Activated CD4-positive, alpha-beta memory T cell treated with anti-CD3 and anti-CD28 coated beads for 36 hours (primary cell): Measurements from ENCODE around the gene ENC1. TPM values are rescaled to one million over a fixed set of nuclear protein-coding genes. Genes with fewer than 3 reads are reported as not detected.
A peak's percentile ranks its signal among the peaks of the same experiment; 100 is the strongest.

ENCODE experiments used
- CTCF ChIA-PET: fragments of 350-600 bp; sonication (Branson Sonifier 250); formaldehyde crosslinking; loops from one replicate; lab custom pipeline; 2021; ENCODE audit warnings: antibody characterized with exemption, inconsistent platforms; lab: Charles Lee
- POLR2A ChIA-PET: fragments of 350-600 bp; sonication (Branson Sonifier 250); formaldehyde crosslinking; loops from one replicate; lab custom pipeline; 2021; ENCODE audit warnings: antibody characterized with exemption; lab: Charles Lee
- DNase-seq: peaks from one replicate; pipeline ENCODE4 v3.0.0-alpha.2; 2020
- H3K27ac Mint-ChIP-seq: one replicate; pipeline ENCODE4 v1.8.0; 2021; ENCODE audit warnings: mixed read lengths
- H3K27me3 Mint-ChIP-seq: one replicate; pipeline ENCODE4 v1.8.0; 2021; ENCODE audit warnings: mixed read lengths
- H3K36me3 Mint-ChIP-seq: one replicate; pipeline ENCODE4 v1.8.0; 2021; ENCODE audit warnings: mixed read lengths
- H3K4me1 Mint-ChIP-seq: one replicate; pipeline ENCODE4 v1.8.0; 2021; ENCODE audit warnings: low read depth, mixed read lengths
- H3K4me3 Mint-ChIP-seq: one replicate; pipeline ENCODE4 v1.8.0; 2021; ENCODE audit warnings: mild to moderate bottlenecking, mixed read lengths
- H3K9me3 Mint-ChIP-seq: one replicate; pipeline ENCODE4 v1.8.0; 2021; ENCODE audit warnings: mixed read lengths
- intact Hi-C: fragments of 100-400 bp; cut with micrococcal nuclease; formaldehyde crosslinking; loops from one replicate; pipeline ENCODE4 v1.15.1; 2023
- total RNA-seq, 2 experiments: library from RNA; stranded (reverse); gene quantifications; one replicate each; pipeline ENCODE4 v1.2.3, GENCODE V29; 2021

ENC1 gene
- total RNA-seq, 2 experiments from 2014 or later = 0.29 to 0.44 TPM

DNA sequence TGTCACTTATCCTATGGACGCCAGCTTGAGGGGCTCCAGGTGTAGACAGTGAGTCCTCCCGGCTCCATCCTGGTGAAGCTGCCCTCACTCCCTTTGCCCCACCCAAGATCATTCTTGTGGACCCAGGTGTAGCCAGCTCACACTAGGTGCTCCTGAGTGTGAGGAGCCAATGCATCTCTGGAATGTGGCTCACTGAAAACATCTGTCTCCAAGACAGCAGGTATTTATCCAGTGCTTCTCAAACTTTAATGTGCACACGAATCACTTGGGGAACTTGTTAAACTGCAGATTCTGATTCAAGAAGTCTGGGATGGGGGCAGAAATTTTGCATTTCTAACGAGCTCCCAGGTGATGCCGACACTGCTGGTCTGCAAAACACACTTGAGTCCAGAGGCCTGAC lies 13.5 kb upstream of the ENC1 start:
- Mint-ChIP-seq H3K9me3 (no peaks in the 10 kb centered on the region), H3K4me3 (no peak overlapping the region), H3K27ac (no peak overlapping the region), H3K4me1 (no peaks in the 10 kb centered on the region), H3K27me3 (peaks cover 10% of the 10 kb centered on the region), H3K36me3 (no peaks in the 10 kb centered on the region)
- ChIA-PET CTCF (interaction anchor here (0.8 to 3.3 kb wide), 2 partner anchors 11 to 752 kb away, joined by 6 to 9 read pairs; no protein-coding TSS in a partner anchor), POLR2A (no interaction called here)
- no peak for DNase-seq
- intact Hi-C loops = no loop called here

DNA sequence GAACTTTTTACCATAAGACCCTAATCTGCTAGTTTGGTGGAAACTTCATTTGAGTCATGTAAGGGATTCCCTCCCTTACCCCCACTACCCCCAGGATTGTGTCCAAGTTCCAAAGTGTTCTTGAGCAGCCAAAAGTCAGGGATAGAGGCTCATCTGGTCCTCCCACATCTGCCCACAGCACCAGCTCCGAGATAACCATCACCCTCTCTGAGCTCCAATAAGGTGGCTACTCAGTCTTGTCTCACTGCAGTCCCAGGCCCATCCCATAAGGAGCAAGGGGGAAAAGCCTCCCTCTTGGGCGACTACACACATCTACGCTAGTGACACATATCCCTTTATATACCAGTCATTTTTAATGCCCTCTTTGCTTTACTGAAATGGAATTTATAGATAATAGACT lies 12.0 kb upstream of the ENC1 start:
- Mint-ChIP-seq H3K27ac (no peak overlapping the region), H3K4me1 (no peaks in the 10 kb centered on the region), H3K27me3 (peaks cover 10% of the 10 kb centered on the region), H3K36me3 (no peaks in the 10 kb centered on the region), H3K9me3 (no peaks in the 10 kb centered on the region), H3K4me3 (no peak overlapping the region)
- CTCF ChIA-PET = interaction anchor here (3.3 kb wide), 1 partner anchor 750 kb away, joined by 9 read pairs; no protein-coding TSS in a partner anchor
- intact Hi-C loops = no loop called here
- DNase-seq = no peak
- POLR2A ChIA-PET = no interaction called here

DNA sequence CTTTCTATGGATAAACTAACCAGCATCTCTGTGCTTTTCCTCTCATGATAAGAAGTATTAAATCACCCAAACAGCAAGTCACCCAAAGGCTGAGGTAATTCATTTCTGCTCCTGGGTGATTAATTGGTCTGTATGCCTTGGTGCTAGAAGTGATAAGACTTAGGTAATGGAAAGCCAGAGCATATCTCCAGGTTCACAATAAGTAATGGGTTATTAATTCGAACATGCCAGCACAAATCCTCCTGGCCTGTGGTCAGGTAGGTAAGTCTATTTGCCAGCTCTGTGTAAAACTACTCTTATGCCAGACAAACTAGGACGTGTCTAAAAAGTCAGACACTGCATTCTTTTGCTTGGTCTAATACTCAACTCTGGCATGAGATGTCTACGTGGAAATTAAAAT lies 11.2 kb upstream of the ENC1 start:
- no peak overlapping the region for H3K27ac Mint-ChIP-seq
- ChIA-PET CTCF (interaction anchor here (3.3 kb wide), 1 partner anchor 750 kb away, joined by 9 read pairs; no protein-coding TSS in a partner anchor), POLR2A (no interaction called here)
- H3K36me3 Mint-ChIP-seq = no peaks in the 10 kb centered on the region
- DNase-seq = no peak
- no peak overlapping the region for H3K4me3 Mint-ChIP-seq
- peaks cover 10% of the 10 kb centered on the region for H3K27me3 Mint-ChIP-seq
- no peaks in the 10 kb centered on the region for H3K4me1 Mint-ChIP-seq
- intact Hi-C loops = no loop called here
- H3K9me3 Mint-ChIP-seq = no peaks in the 10 kb centered on the region

DNA sequence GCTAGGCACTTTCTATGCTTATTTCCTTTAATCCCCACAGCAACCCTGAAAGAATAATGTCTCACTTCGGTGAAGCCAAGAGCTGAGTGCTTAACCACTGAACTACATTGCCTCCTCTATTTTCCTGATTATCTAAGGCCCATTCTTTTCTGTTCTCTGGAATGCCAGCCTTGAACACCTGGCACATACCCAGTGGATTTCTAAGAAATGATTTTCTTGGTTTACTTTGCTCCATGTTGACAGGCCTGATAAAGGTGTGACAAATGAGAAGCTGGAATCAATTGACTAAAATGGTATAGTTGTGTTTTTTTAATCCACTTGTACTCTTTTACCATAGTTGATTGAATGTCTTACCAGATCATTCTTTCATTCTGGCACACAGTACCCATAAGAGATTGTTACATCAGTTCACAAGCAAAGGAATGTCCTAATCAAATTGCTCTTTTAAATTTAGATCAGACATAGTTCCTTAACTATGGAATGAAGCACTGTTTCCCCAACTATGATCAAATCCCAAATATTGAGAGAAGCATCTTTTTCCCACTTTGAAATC lies 9.0 kb upstream of the ENC1 start:
- ChIA-PET POLR2A (no interaction called here), CTCF (interaction anchor here (0.8 to 3.0 kb wide), 16 partner anchors 9 to 1060 kb away, joined by 3 to 44 read pairs (median 4); partner anchors contain the start of gene ENC1)
- no peak overlapping the region for H3K4me3 Mint-ChIP-seq
- H3K27ac Mint-ChIP-seq = no peak overlapping the region
- H3K9me3 Mint-ChIP-seq = no peaks in the 10 kb centered on the region
- no peak for DNase-seq
- no peaks in the 10 kb centered on the region for H3K36me3 Mint-ChIP-seq
- peaks cover 10% of the 10 kb centered on the region for H3K27me3 Mint-ChIP-seq
- intact Hi-C loops = loop anchor here (10.0 kb wide), 2 partner anchors 175 to 445 kb away; no protein-coding TSS in a partner anchor
- no peaks in the 10 kb centered on the region for H3K4me1 Mint-ChIP-seq

DNA sequence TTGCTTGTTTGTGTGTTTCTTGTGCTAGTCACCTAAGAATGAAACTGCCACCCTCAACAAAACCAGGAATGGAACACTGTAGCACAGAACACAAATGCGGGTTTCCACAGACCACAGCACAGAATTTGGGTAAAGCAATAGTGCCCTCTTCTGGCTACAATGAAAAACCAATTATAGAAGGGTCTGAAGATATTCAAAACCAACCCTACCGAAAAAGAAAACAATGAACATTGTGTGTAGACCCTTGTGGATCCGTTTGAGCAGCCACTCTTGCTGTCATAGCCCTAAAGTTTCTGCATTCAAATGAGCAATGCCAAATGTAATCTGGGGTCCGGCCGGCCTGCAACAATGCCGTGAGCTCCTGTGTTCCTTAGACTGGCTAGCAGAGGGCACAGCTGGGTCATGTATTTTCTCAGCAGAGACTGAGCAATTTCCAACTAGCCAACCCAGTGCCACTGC lies 8.3 kb upstream of the ENC1 start:
- H3K36me3 Mint-ChIP-seq = no peaks in the 10 kb centered on the region
- no peak overlapping the region for H3K27ac Mint-ChIP-seq
- no peak overlapping the region for H3K4me3 Mint-ChIP-seq
- POLR2A ChIA-PET = no interaction called here
- H3K9me3 Mint-ChIP-seq = no peaks in the 10 kb centered on the region
- no peaks in the 10 kb centered on the region for H3K4me1 Mint-ChIP-seq
- peak; percentile 37 for DNase-seq
- intact Hi-C loops = loop anchor here (1.0 to 10.0 kb wide), 3 partner anchors 174 to 747 kb away; no protein-coding TSS in a partner anchor
- H3K27me3 Mint-ChIP-seq = peaks cover 11% of the 10 kb centered on the region
- CTCF ChIA-PET = interaction anchor here (0.8 to 3.0 kb wide), 13 partner anchors 9 to 1058 kb away, joined by 3 to 44 read pairs (median 5); partner anchors contain the start of gene ENC1

DNA sequence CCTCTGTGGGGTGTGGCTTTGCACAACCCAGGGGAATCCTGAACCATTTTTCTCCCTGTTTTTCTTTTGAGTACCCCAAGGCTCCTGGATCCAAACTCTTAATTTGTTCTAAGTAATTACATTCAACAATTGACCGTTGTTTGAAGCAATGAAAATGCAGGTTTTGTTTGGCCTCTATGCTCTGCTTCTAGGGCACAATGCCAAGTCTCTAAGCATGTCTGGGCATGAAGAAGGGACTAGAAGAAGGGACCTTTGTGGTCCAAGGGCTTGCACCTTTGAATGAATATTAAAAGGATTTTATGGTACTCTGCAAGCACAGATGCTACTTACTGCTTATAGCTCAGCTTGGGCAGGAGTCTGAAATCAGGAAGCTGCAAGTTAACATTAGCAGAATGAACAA lies 6.6 kb upstream of the ENC1 start:
- POLR2A ChIA-PET = no interaction called here
- Mint-ChIP-seq H3K36me3 (no peaks in the 10 kb centered on the region), H3K9me3 (no peaks in the 10 kb centered on the region), H3K4me1 (peaks cover 2% of the 10 kb centered on the region), H3K27ac (no peak overlapping the region), H3K27me3 (peaks cover 14% of the 10 kb centered on the region), H3K4me3 (no peak overlapping the region)
- intact Hi-C loops = loop anchor here (10.0 kb wide), 2 partner anchors 172 to 442 kb away; no protein-coding TSS in a partner anchor
- DNase-seq = no peak
- CTCF ChIA-PET = interaction anchor here (3.0 kb wide), 1 partner anchor 745 kb away, joined by 19 read pairs; no protein-coding TSS in a partner anchor

DNA sequence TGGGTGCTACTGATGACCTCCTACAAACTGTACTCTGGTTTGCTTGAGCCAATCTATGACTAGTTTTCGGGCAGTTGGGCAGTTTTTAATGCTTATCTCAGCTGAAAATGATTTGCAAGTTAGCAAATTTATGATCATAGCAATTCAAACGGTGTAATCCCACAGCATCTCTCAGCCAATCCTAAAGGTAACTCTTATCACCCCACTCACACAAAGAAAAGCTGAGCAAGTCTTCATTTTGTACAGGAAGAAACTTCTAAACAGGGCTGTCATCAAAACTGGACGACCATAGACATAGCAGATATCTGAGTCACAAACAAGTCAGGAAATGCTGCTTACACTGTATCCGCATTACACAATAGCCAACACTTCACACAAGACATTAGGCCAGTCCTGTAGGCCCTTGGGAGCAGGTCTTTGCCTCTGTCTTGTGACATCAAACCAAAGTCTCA lies 2.6 kb upstream of the ENC1 start:
- no peaks in the 10 kb centered on the region for H3K36me3 Mint-ChIP-seq

DNA sequence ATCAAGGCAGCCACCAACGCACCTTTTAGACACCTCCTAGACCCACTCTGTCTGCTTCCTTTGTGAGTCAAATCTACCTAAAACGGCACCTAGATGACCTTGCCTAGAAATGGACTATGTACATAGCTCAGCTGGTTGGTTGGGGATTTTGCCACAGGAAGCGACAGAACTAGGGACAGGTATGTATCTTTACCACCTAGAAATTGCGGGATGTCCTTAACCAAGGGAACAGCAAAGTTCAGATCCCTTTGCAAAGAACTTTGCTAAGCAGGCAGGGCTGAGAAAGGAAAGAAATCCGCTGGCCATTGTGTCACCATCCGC lies 2.0 kb upstream of the ENC1 start:
- Mint-ChIP-seq H3K9me3 (no peaks in the 10 kb centered on the region), H3K27me3 (peaks cover 22% of the 10 kb centered on the region), H3K27ac (no peak overlapping the region), H3K36me3 (no peaks in the 10 kb centered on the region), H3K4me1 (peaks cover 30% of the 10 kb centered on the region), H3K4me3 (no peak overlapping the region)
- DNase-seq = no peak
- POLR2A ChIA-PET = no interaction called here
- CTCF ChIA-PET = interaction anchor here (0.8 to 3.4 kb wide), 7 partner anchors 11 to 740 kb away, joined by 3 to 22 read pairs (median 3); no protein-coding TSS in a partner anchor
- intact Hi-C loops = loop anchor here (5.0 to 10.0 kb wide), 4 partner anchors 168 to 610 kb away; no protein-coding TSS in a partner anchor

More for the DNA sequence above, 2.6 kb upstream of the ENC1 start:
- POLR2A ChIA-PET = no interaction called here
- CTCF ChIA-PET = interaction anchor here (1.2 to 3.4 kb wide), 3 partner anchors 11 to 741 kb away, joined by 4 to 22 read pairs (median 6); no protein-coding TSS in a partner anchor
- intact Hi-C loops = loop anchor here (5.0 to 10.0 kb wide), 4 partner anchors 168 to 611 kb away; no protein-coding TSS in a partner anchor
- Mint-ChIP-seq H3K4me3 (no peak overlapping the region), H3K27ac (no peak overlapping the region), H3K4me1 (peaks cover 30% of the 10 kb centered on the region), H3K27me3 (peaks cover 22% of the 10 kb centered on the region), H3K9me3 (no peaks in the 10 kb centered on the region)
- DNase-seq = no peak

DNA sequence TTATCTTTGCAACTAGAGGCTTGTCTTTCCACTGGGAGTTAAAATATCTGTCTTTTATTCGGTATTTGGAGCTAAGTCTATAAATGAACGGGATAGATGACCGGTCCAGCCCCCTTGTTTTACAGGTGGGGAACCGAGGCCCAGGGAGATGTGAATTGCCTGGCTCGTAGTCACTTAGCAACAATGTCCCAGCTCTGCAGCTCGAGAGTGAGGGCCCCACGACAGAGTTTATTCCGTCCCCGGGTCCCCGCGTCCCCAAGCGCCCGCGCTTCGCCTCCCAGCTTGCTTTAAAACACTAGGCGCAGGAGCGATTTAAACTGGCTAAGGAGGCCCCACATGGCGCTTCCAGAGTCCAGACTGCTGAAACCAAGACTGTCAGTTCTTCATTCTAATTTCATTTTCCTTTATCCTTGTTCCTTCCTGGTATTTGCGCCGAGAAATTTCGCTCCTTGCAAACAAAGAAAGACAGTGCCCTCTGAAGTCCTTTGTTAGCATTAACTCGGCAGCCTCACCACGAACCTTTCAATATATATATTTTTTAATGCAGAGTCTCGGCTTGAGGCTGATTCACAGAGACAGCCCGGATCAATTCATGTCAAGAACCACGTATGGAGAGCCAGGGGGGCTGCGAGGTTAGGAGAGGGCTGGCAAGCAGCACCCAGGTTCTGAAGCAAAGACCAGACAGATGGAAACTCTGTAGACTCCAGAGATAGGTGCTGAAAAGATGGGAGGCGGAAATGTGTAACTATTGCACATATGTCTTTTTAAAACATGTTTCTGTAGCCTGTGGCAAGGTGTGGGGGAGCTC lies 1.4 kb upstream of the ENC1 start:
- Mint-ChIP-seq H3K4me1 (peaks cover 30% of the 10 kb centered on the region), H3K4me3 (peak overlapping the region; percentile 75), H3K36me3 (no peaks in the 10 kb centered on the region), H3K27me3 (peaks cover 25% of the 10 kb centered on the region), H3K27ac (no peak overlapping the region), H3K9me3 (no peaks in the 10 kb centered on the region)
- CTCF ChIA-PET = interaction anchor here (0.8 to 3.4 kb wide), 7 partner anchors 11 to 739 kb away, joined by 3 to 22 read pairs (median 3); no protein-coding TSS in a partner anchor
- POLR2A ChIA-PET = no interaction called here
- intact Hi-C loops = loop anchor here (5.0 to 10.0 kb wide), 4 partner anchors 167 to 610 kb away; no protein-coding TSS in a partner anchor
- peak; percentile 22 for DNase-seq

DNA sequence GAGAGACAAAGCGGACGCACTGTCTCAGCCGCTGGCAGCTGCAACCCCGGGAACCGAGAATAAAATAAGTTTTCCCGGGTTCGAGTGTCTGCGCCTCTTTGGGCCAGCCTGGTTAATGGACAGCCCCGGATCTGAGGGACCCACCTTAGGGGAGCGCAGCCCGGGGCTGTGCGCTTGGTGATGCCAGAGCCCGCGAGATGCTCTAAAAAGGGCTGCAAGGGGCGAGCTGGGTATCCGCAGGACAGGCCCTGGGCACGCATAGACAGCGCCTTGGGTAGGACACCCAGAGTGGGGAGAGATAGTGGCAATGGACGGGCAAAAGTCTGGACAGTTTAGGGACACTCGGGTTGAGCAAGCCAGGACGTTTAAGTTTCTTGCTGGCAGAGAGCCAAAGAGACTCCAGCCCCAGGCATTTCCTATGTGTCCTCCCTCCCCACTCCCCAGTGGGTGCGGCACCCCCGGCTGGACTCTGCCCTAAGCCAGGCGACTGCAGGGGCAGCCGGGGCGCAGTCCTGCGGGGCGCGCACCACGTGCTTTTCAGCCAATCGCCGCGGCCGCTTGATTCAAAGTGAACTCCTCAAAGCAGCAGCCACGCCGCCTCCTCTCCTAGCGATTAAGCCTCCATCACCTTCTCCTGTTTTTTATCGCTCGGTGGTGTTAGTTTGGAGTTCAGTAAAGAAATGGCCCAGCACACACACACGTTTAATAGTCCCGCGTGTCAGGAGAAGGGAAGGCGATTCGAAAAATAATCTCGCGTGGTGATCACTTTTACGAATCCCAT lies 616 bp upstream of the ENC1 start:
- peak; percentile 51 for DNase-seq
- no peaks in the 10 kb centered on the region for H3K9me3 Mint-ChIP-seq
- POLR2A ChIA-PET = interaction anchor here (0.8 to 1.5 kb wide), 2 partner anchors 10 to 44 kb away, joined by 3 to 4 read pairs; partner anchors contain the start of gene HEXB
- H3K36me3 Mint-ChIP-seq = no peaks in the 10 kb centered on the region
- CTCF ChIA-PET = interaction anchor here (0.6 to 3.4 kb wide), 18 partner anchors 8 to 1942 kb away, joined by 3 to 22 read pairs (median 4); no protein-coding TSS in a partner anchor
- H3K27me3 Mint-ChIP-seq = peaks cover 26% of the 10 kb centered on the region
- no peak overlapping the region for H3K27ac Mint-ChIP-seq
- peak overlapping the region; percentile 75 for H3K4me3 Mint-ChIP-seq
- intact Hi-C loops = loop anchor here (1.0 to 10.0 kb wide), 5 partner anchors 62 to 609 kb away; no protein-coding TSS in a partner anchor
- peaks cover 30% of the 10 kb centered on the region for H3K4me1 Mint-ChIP-seq
